ENCODE results near the gene MTMR1.

DNA sequence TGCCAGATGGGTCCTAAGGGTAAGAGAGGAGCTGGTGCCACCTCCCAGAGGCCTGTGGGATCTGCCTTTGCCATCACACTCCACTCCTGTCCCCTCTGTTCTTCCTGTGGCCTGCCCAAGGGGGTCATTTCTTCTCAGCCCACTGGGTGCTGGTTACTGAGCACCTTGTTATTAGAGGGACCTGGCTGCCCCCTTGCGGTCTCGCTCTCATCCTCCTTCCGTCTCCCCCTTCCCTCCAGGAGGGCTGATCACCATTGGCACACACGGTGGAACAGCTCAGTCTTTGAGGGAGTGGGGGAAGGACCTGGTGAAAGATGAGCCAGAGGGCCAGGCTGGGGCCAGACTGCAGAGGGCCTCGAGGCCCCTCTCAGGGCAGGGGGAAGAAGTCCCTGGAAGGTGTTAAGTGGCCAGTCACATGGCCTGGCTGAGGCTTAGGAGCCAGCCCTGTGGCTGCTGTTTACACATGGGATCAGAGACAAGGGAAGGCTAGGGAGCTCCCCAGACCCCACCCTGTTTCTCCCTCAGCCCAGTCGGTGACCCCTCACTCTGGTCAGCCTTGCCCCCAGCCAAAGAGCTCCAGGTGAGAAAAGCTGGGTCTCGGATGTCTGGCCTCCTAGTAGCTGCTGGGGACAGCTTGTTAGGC is 68.1 kb downstream of the MTMR1 start:
- TF ChIP-seq FOSB (CRISPR knock-in tag; IDR thresholded peaks at IDR 0.05) (no peak), EP300 (IDR thresholded peaks at IDR 0.05) (no peak), CBX2 (IDR thresholded peaks at IDR 0.05; ENCODE audit: borderline replicate concordance, low read depth) (no peak), POLR2A (IDR thresholded peaks at IDR 0.05; ENCODE audit: low read length) (no peak), RAD21 (conservative IDR thresholded peaks at IDR 0.05 in 1 of 2, IDR thresholded peaks at IDR 0.05 in 1 of 2) (no peak), RCOR1 (IDR thresholded peaks at IDR 0.05; ENCODE audit: low read depth, low read length) (no peak), RARB (CRISPR knock-in tag; IDR thresholded peaks at IDR 0.05) (no peak), NFE2L2 (conservative IDR thresholded peaks at IDR 0.05; ENCODE audit: low read length) (no peak)
- TF ChIP-seq, protein P1, sequence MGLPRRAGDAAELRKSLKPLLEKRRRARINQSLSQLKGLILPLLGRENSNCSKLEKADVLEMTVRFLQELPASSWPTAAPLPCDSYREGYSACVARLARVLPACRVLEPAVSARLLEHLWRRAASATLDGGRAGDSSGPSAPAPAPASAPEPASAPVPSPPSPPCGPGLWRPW (IDR thresholded peaks at IDR 0.05) = no peak
- TF ChIP-seq, protein P2, sequence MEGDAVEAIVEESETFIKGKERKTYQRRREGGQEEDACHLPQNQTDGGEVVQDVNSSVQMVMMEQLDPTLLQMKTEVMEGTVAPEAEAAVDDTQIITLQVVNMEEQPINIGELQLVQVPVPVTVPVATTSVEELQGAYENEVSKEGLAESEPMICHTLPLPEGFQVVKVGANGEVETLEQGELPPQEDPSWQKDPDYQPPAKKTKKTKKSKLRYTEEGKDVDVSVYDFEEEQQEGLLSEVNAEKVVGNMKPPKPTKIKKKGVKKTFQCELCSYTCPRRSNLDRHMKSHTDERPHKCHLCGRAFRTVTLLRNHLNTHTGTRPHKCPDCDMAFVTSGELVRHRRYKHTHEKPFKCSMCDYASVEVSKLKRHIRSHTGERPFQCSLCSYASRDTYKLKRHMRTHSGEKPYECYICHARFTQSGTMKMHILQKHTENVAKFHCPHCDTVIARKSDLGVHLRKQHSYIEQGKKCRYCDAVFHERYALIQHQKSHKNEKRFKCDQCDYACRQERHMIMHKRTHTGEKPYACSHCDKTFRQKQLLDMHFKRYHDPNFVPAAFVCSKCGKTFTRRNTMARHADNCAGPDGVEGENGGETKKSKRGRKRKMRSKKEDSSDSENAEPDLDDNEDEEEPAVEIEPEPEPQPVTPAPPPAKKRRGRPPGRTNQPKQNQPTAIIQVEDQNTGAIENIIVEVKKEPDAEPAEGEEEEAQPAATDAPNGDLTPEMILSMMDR (IDR thresholded peaks at IDR 0.05) = no peak
- TF ChIP-seq, protein P3, sequence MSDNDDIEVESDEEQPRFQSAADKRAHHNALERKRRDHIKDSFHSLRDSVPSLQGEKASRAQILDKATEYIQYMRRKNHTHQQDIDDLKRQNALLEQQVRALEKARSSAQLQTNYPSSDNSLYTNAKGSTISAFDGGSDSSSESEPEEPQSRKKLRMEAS (IDR thresholded peaks at IDR 0.05) = no peak
- TF ChIP-seq, protein P4, sequence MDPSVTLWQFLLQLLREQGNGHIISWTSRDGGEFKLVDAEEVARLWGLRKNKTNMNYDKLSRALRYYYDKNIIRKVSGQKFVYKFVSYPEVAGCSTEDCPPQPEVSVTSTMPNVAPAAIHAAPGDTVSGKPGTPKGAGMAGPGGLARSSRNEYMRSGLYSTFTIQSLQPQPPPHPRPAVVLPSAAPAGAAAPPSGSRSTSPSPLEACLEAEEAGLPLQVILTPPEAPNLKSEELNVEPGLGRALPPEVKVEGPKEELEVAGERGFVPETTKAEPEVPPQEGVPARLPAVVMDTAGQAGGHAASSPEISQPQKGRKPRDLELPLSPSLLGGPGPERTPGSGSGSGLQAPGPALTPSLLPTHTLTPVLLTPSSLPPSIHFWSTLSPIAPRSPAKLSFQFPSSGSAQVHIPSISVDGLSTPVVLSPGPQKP (IDR thresholded peaks at IDR 0.05; ENCODE audit: low read depth, low read length) = no peak
